ENCODE results near the gene LRRC72. TPM values are rescaled to one million over a fixed set of nuclear protein-coding genes. Genes with fewer than 3 reads are reported as not detected.
"Not testable (repeated sequence)": the region's sequence is repeated elsewhere in the genome, so short reads cannot be mapped to it uniquely, and the experiment has no call there.

The LRRC72 gene
- total RNA-seq, 1 donor from 2014 or later = not detected

DNA sequence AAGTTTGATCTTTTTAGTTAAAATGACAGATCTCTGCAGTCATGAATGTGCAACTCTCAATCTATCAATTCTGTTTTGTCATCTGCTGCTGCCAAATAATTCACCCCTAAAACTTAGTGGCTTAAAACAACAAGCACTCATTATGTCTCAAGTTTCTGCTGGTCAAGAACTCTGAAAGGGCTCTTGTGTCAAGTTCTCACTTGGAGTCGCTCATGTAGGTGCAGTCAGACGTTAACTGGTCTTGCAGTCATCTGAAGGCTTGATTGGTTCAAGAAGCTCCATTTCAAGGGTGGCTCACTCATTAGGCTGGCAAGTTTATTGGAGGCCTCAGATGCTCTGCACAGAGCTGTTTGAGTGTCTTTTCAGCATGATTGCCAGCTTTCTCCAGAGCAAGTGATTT lies 28.5 kb upstream of the LRRC72 start:
- no peaks in the 10 kb centered on the region for H3K4me1 ChIP-seq (ENCODE audit: insufficient read depth, low read length)
- no peaks in the 10 kb centered on the region for H3K27me3 ChIP-seq (ENCODE audit: insufficient read depth, low read length)
- H3K4me1 Mint-ChIP-seq (ENCODE audit: low read depth, unreplicated experiment) = peaks cover 5% of the 10 kb centered on the region
- H3K4me3 ChIP-seq (ENCODE audit: insufficient read depth, low read depth, low read length) = no peak overlapping the region
- no peak overlapping the region for H3K4me3 Mint-ChIP-seq (ENCODE audit: unreplicated experiment)
- no peaks in the 10 kb centered on the region for H3K36me3 Mint-ChIP-seq (ENCODE audit: low read depth, unreplicated experiment)
- no peak overlapping the region for H3K27ac ChIP-seq (ENCODE audit: low read depth, low read length)
- TF ChIP-seq, protein P1, sequence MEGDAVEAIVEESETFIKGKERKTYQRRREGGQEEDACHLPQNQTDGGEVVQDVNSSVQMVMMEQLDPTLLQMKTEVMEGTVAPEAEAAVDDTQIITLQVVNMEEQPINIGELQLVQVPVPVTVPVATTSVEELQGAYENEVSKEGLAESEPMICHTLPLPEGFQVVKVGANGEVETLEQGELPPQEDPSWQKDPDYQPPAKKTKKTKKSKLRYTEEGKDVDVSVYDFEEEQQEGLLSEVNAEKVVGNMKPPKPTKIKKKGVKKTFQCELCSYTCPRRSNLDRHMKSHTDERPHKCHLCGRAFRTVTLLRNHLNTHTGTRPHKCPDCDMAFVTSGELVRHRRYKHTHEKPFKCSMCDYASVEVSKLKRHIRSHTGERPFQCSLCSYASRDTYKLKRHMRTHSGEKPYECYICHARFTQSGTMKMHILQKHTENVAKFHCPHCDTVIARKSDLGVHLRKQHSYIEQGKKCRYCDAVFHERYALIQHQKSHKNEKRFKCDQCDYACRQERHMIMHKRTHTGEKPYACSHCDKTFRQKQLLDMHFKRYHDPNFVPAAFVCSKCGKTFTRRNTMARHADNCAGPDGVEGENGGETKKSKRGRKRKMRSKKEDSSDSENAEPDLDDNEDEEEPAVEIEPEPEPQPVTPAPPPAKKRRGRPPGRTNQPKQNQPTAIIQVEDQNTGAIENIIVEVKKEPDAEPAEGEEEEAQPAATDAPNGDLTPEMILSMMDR (IDR thresholded peaks at IDR 0.05; ENCODE audit: insufficient read depth, low read depth, low read length) = no peak
- TF ChIP-seq EZH2 (IDR thresholded peaks at IDR 0.05; ENCODE audit: insufficient read depth, low read length) = no peak
- H3K9me3 ChIP-seq (ENCODE audit: insufficient read depth, low read depth, low read length) = peaks cover 7% of the 10 kb centered on the region
- no peaks in the 10 kb centered on the region for H3K36me3 ChIP-seq (ENCODE audit: insufficient read depth, low read length)
- DNase-seq (ENCODE audit: low read depth) (no peak), FAIRE-seq (no peak)
- H3K9ac ChIP-seq (ENCODE audit: low read length) = no peak overlapping the region
- H3K79me2 ChIP-seq (ENCODE audit: insufficient read depth, low read length) = no peaks in the 10 kb centered on the region
- no peaks in the 10 kb centered on the region for H4K20me1 ChIP-seq (ENCODE audit: insufficient read depth, low read length)
- no peaks in the 10 kb centered on the region for H3K27me3 Mint-ChIP-seq (ENCODE audit: low read depth, unreplicated experiment)
- H3K4me2 ChIP-seq (ENCODE audit: low read length) = no peak overlapping the region
- H2AFZ ChIP-seq (ENCODE audit: low read depth, low read length) = no peak overlapping the region
- no peak overlapping the region for H3K27ac Mint-ChIP-seq (ENCODE audit: unreplicated experiment)
- H3K9me3 Mint-ChIP-seq (ENCODE audit: unreplicated experiment) = peaks cover 2% of the 10 kb centered on the region

DNA sequence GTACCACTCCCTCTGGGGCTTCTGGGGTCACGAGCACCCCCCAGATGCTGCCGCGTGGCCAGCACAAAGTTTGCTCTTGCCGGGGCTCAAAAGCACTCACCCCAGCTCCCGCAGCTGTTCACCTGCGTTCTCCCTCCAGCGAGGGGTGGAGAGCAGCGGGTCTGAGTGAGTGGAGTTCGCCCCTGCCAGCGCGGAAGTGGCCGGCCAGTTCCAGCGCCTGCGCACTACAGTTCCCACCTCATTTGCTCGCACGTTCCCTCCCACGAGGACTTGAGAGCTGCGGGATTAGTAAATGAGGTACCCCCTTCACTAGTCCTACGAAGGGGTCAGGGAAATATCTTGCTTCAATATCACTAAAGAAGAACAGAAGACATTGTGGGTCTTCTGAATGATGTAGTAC lies 24.3 kb upstream of the LRRC72 start:
- DNase-seq (ENCODE audit: low read depth) (no peak), FAIRE-seq (no peak)
- Mint-ChIP-seq H3K27ac (ENCODE audit: unreplicated experiment) (no peak overlapping the region), H3K9me3 (ENCODE audit: unreplicated experiment) (peaks cover 2% of the 10 kb centered on the region), H3K4me1 (ENCODE audit: low read depth, unreplicated experiment) (peaks cover 15% of the 10 kb centered on the region), H3K27me3 (ENCODE audit: low read depth, unreplicated experiment) (no peaks in the 10 kb centered on the region), H3K4me3 (ENCODE audit: unreplicated experiment) (no peak overlapping the region), H3K36me3 (ENCODE audit: low read depth, unreplicated experiment) (no peaks in the 10 kb centered on the region)
- Histone ChIP-seq H3K27me3 (ENCODE audit: insufficient read depth, low read length) (no peaks in the 10 kb centered on the region), H3K79me2 (ENCODE audit: insufficient read depth, low read length) (no peaks in the 10 kb centered on the region), H3K9me3 (ENCODE audit: insufficient read depth, low read depth, low read length) (peaks cover 7% of the 10 kb centered on the region), H3K4me3 (ENCODE audit: insufficient read depth, low read depth, low read length) (no peak overlapping the region), H3K4me2 (ENCODE audit: low read length) (no peak overlapping the region), H2AFZ (ENCODE audit: low read depth, low read length) (no peak overlapping the region), H3K9ac (ENCODE audit: low read length) (no peak overlapping the region), H3K36me3 (ENCODE audit: insufficient read depth, low read length) (no peaks in the 10 kb centered on the region), H3K27ac (ENCODE audit: low read depth, low read length) (no peak overlapping the region), H4K20me1 (ENCODE audit: insufficient read depth, low read length) (no peaks in the 10 kb centered on the region), H3K4me1 (ENCODE audit: insufficient read depth, low read length) (peaks cover 5% of the 10 kb centered on the region)
- TF ChIP-seq EZH2 (IDR thresholded peaks at IDR 0.05; ENCODE audit: insufficient read depth, low read length) = no peak
- TF ChIP-seq, protein P1 (IDR thresholded peaks at IDR 0.05; ENCODE audit: insufficient read depth, low read depth, low read length) = no peak

DNA sequence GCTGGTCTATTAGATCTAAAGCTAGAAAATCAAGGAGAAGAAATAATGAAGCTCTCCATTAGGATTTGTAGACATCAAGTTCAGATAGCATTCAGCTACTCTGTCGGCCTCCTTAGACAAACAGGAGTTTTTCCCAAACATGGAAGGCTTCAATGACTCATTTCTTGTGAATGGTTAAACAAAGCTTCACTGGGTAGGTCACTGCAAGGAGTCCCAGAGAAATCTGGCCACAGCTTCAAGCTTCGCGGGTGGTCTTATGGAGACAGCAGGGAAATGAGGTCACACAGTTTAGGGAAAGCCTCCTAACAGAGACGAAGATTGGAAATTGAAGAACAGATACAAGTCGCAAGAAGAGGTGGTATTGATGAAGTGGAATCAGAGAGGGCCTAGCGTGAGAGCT lies 22.6 kb upstream of the LRRC72 start:
- Histone ChIP-seq H2AFZ (ENCODE audit: low read depth, low read length) (peak overlapping the region; percentile 49), H3K36me3 (ENCODE audit: insufficient read depth, low read length) (no peaks in the 10 kb centered on the region), H3K4me2 (ENCODE audit: low read length) (peak overlapping the region; percentile 32), H3K4me1 (ENCODE audit: insufficient read depth, low read length) (peaks cover 5% of the 10 kb centered on the region), H3K27ac (ENCODE audit: low read depth, low read length) (no peak overlapping the region), H3K9me3 (ENCODE audit: insufficient read depth, low read depth, low read length) (peaks cover 7% of the 10 kb centered on the region), H3K27me3 (ENCODE audit: insufficient read depth, low read length) (no peaks in the 10 kb centered on the region), H3K9ac (ENCODE audit: low read length) (no peak overlapping the region), H4K20me1 (ENCODE audit: insufficient read depth, low read length) (no peaks in the 10 kb centered on the region), H3K4me3 (ENCODE audit: insufficient read depth, low read depth, low read length) (no peak overlapping the region), H3K79me2 (ENCODE audit: insufficient read depth, low read length) (no peaks in the 10 kb centered on the region)
- peak; percentile 61 for DNase-seq (ENCODE audit: low read depth)
- Mint-ChIP-seq H3K27ac (ENCODE audit: unreplicated experiment) (peak overlapping the region; percentile 63), H3K4me3 (ENCODE audit: unreplicated experiment) (no peak overlapping the region), H3K36me3 (ENCODE audit: low read depth, unreplicated experiment) (no peaks in the 10 kb centered on the region), H3K9me3 (ENCODE audit: unreplicated experiment) (peaks cover 3% of the 10 kb centered on the region), H3K27me3 (ENCODE audit: low read depth, unreplicated experiment) (no peaks in the 10 kb centered on the region), H3K4me1 (ENCODE audit: low read depth, unreplicated experiment) (peaks cover 11% of the 10 kb centered on the region)
- no peak for FAIRE-seq
- no peak for TF ChIP-seq EZH2 (IDR thresholded peaks at IDR 0.05; ENCODE audit: insufficient read depth, low read length)
- TF ChIP-seq, protein P1 (IDR thresholded peaks at IDR 0.05; ENCODE audit: insufficient read depth, low read depth, low read length) = no peak

DNA sequence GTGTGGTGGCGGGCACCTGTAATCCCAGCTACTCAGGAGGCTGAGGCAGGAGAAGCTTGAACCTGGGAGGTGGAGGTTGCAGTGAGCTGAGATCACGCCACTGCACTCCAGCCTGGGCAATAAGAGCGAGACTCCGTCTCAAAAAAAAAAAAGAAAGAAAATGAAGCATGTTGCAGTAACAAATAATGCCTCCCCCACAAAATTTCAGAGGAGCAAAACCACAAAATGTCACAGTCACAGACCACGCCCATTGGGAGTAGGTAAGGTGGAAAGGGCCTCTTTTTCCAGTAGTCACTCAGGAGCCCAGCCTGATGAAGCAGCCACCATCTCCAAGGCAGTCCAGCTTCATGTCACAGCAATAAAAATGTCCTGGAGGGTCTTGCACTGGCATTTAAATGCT lies 20.2 kb upstream of the LRRC72 start:
- H3K36me3 Mint-ChIP-seq (ENCODE audit: low read depth, unreplicated experiment); FAIRE-seq; DNase-seq (ENCODE audit: low read depth); H3K27me3 Mint-ChIP-seq (ENCODE audit: low read depth, unreplicated experiment); H3K9me3 Mint-ChIP-seq (ENCODE audit: unreplicated experiment); H3K9me3 ChIP-seq (ENCODE audit: insufficient read depth, low read depth, low read length); H4K20me1 ChIP-seq (ENCODE audit: insufficient read depth, low read length); H3K79me2 ChIP-seq (ENCODE audit: insufficient read depth, low read length); H3K4me3 ChIP-seq (ENCODE audit: insufficient read depth, low read depth, low read length); H3K27ac ChIP-seq (ENCODE audit: low read depth, low read length); H3K36me3 ChIP-seq (ENCODE audit: insufficient read depth, low read length); H3K4me3 Mint-ChIP-seq (ENCODE audit: unreplicated experiment); H3K27ac Mint-ChIP-seq (ENCODE audit: unreplicated experiment); H3K4me1 ChIP-seq (ENCODE audit: insufficient read depth, low read length); H2AFZ ChIP-seq (ENCODE audit: low read depth, low read length); H3K9ac ChIP-seq (ENCODE audit: low read length); H3K4me2 ChIP-seq (ENCODE audit: low read length); H3K27me3 ChIP-seq (ENCODE audit: insufficient read depth, low read length): not testable (repeated sequence)
- peaks cover 11% of the 10 kb centered on the region for H3K4me1 Mint-ChIP-seq (ENCODE audit: low read depth, unreplicated experiment)

Data from astrocyte (in vitro differentiated cells and primary cell).